Effector memory CD4-positive, alpha-beta T cell (primary cell): ENCODE data around the gene MKRN2OS.

ENCODE experiments used
- DNase-seq, 3 donors: peaks; one replicate each; pipeline ENCODE4 v3.0.0-alpha.2; 2020
- H3K27ac ChIP-seq: 2 replicates; pipeline ENCODE4 v1.7.0; 2013; ENCODE audit warnings: mild to moderate bottlenecking, low read length, moderate library complexity; ENCODE audit not compliant: insufficient read depth, poor library complexity, severe bottlenecking
- H3K27me3 ChIP-seq: replicated peaks from 2 replicates; pipeline ENCODE4 v1.7.0; 2013; ENCODE audit warnings: mild to moderate bottlenecking, low read length; ENCODE audit not compliant: insufficient read depth, control insufficient read depth, poor library complexity, severe bottlenecking
- H3K36me3 ChIP-seq: 2 replicates; pipeline ENCODE4 v1.7.0; 2013; ENCODE audit warnings: mild to moderate bottlenecking, low read length, moderate library complexity; ENCODE audit not compliant: control insufficient read depth, insufficient read depth
- H3K4me1 ChIP-seq: 2 replicates; pipeline ENCODE4 v1.7.0; 2013; ENCODE audit warnings: low read length, mild to moderate bottlenecking; ENCODE audit not compliant: control insufficient read depth, insufficient read depth, poor library complexity, severe bottlenecking
- H3K4me3 ChIP-seq: 2 replicates; pipeline ENCODE4 v1.7.0; 2013; ENCODE audit warnings: low read length, low read depth, mild to moderate bottlenecking; ENCODE audit not compliant: insufficient read depth, poor library complexity, severe bottlenecking
- H3K9me3 ChIP-seq: 2 replicates; pipeline ENCODE4 v1.7.0; 2013; ENCODE audit warnings: mild to moderate bottlenecking, low read length, moderate library complexity; ENCODE audit not compliant: control insufficient read depth
- total RNA-seq, 3 donors: gene quantifications; one replicate each; lab custom pipeline; 2026; lab: John Stamatoyannopoulos, UW

MKRN2OS gene, protein sequence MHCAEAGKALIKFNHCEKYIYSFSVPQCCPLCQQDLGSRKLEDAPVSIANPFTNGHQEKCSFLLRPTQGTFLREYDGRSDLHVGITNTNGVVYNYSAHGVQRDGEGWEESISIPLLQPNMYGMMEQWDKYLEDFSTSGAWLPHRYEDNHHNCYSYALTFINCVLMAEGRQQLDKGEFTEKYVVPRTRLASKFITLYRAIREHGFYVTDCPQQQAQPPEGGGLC
- total RNA-seq = 0 to 0.17 (median 0) reads per million in 3 donors

DNA sequence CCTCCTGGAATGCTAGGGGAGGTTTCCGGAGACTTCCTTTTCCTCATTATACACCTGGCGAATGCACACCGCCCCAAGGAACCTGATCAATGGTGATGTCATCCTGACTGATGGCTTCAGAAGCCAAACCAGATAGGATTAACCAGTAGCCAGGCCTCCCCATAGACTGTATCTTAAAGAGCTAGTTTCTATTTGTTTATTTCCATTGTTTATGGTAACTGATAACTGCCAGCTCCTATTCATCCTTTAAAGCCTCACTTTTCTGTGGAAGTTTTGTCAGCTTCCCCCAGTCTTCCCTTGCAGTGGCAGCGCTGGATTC is at the start of gene MKRN2OS:
Gene MKRN2OS (minus strand): TSS at position 27 of the 319 bp plus-strand sequence. CDS start 35 bp downstream, outside the sequence.
- Histone ChIP-seq H3K4me1 (no peaks in the 10 kb centered on the region), H3K9me3 (no peaks in the 10 kb centered on the region), H3K27me3 (no peaks in the 10 kb centered on the region), H3K36me3 (no peaks in the 10 kb centered on the region), H3K27ac (no peak within 1 kb of the TSS), H3K4me3 (no peak within 1 kb of the TSS)
- no peak for DNase-seq

DNA sequence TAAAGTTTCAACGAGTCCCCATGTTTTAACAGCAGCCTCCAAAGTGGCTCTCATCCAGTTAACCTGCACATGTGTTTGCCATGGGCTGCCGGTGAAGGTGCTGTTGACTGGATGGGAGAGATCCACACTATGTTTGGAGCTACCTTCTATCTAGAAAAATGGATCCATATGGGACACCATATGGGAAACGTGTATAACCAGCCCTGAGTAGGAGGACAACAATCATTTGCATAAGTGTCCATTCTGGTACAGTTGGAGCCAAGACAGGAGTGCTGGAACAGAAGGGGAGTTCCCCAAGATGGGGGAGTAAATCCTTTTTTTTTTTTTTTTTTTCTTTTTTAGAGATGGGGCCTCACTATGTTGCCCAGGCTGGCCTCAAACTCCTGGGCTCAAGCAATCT is 48.2 kb upstream of the MKRN2OS start:
- H3K9me3 ChIP-seq = no peaks in the 10 kb centered on the region
- H3K36me3 ChIP-seq = peaks cover 77% of the 10 kb centered on the region
- no peak overlapping the region for H3K27ac ChIP-seq
- no peaks in the 10 kb centered on the region for H3K27me3 ChIP-seq
- DNase-seq = no peak
- H3K4me3 ChIP-seq = no peak overlapping the region
- H3K4me1 ChIP-seq = no peaks in the 10 kb centered on the region

DNA sequence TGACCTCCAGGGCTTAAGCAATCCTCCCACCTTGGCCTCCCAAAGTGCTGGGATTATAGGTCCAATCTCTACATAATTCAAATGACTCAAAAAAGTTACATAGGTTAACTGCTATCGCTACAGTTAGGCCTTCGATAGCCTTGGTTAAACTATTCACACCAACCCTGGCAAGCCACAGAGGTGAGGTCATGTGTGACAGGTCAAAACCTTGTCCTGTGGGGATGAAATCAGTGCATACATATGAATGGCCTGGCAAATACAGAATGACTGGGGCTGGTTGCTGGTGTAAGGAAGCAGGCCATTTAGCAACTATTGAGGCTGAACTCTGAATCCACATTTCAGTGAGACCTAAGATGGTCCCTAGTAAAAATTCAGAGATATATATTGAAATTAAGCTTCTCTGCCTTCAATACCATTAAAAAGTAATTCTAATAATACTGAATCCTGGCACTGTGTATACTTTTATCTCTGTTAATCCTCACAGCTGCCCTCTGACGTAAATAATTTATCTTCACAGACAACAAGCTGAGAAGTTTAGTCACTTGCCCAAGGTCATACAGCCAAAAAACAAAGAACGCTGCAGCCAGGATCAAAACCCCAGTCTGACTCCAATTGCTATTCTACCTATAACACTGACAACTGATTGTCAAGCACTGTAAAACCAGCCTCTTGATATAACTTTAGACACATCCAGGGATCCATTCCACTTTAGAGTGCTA is 46.9 kb upstream of the MKRN2OS start:
- no peak for DNase-seq
- H3K36me3 ChIP-seq = peaks cover 74% of the 10 kb centered on the region
- no peaks in the 10 kb centered on the region for H3K4me1 ChIP-seq
- no peaks in the 10 kb centered on the region for H3K27me3 ChIP-seq
- no peaks in the 10 kb centered on the region for H3K9me3 ChIP-seq
- H3K4me3 ChIP-seq = no peak overlapping the region
- H3K27ac ChIP-seq = no peak overlapping the region

DNA sequence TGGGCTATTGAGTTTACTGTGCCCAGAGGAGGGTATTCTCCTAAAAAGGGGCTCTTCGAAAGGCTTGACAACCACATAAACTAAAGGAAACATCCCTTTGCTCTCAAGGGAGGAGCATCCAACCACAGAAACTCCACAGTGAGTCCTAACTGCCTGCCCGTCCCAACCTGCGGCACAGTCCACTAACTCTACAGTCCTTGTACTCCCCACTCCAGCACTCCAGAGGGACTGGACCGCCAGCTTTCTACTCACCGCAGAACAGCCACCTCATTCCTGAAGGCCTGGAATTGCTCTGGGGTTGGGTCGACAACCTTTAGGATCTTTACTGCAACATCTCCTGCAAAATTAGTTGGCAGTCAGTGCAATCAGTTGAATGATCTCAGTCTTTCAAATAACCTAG is 46.2 kb upstream of the MKRN2OS start:
- Histone ChIP-seq H3K36me3 (peaks cover 73% of the 10 kb centered on the region), H3K4me3 (no peak overlapping the region)

DNA sequence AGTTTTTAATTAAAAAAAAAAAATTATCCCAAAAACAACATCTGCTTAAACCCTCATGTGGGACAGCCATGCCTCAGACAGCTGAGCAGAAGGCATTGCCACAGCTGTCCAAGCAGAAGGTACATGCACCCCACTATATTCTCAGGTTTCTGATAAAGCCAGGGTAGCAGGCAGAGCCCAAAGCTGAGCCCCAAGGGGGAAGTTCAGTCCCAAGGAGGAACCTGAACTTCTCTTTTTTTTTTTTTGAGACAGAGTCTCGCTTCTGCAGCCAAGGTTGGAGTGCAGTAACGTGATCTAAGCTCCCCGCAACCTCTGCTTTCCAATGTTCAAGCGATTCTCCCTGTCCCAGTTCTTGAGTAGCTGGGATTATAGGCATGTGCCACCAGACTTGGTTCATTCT is 44.8 kb upstream of the MKRN2OS start:
- DNase-seq = no peak
- no peak overlapping the region for H3K4me3 ChIP-seq
- H3K4me1 ChIP-seq = no peaks in the 10 kb centered on the region
- peaks cover 74% of the 10 kb centered on the region for H3K36me3 ChIP-seq
- H3K9me3 ChIP-seq = no peaks in the 10 kb centered on the region
- H3K27ac ChIP-seq = no peak overlapping the region
- H3K27me3 ChIP-seq = no peaks in the 10 kb centered on the region

More for the DNA sequence above, 46.2 kb upstream of the MKRN2OS start:
- Histone ChIP-seq H3K27ac (no peak overlapping the region), H3K4me1 (no peaks in the 10 kb centered on the region), H3K27me3 (no peaks in the 10 kb centered on the region), H3K9me3 (no peaks in the 10 kb centered on the region)
- DNase-seq = no peak

DNA sequence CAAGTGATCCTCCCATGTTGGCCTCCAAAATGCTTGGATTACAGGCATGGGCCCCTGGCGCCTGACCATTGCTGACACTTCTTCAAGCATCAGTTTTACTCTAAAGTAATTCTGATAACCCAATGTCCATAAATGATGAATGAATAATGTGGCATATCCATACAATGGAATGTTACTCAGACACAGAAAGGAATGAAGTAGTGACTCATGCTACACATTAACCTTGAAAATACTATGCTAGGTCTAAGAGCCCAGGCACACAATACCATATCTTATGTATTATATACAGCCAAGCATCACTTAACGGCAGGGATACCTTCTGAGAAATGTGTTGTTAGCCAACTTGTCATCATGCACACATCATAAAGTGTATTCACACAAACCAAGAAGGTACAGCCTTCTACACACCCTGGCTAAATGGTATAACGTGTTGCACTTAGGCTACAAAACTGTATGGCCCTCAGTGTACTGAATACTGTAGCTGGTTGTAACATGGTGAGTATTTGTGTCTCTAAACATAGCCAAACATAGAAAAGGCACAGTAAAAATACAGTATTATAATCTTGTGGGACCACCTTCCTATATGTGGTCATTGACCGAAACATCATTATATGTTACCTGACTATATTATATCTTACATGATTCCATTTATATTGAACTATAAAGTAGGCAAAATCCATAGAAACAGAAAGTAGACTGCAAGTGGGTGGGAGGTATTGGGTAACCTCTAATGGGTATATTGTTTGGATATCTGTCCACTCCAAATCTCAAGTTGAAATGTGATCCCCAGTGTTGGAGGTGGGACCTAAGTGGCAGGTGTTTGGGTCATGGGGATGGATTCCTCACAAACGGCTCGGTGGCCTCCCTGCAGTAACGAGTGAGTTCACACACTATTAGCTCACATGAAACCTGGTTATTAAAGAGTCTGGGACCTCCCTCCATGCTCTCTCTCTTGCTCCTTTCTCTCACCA is 43.0 kb upstream of the MKRN2OS start:
- H3K4me1 ChIP-seq = no peaks in the 10 kb centered on the region
- no peaks in the 10 kb centered on the region for H3K9me3 ChIP-seq
- H3K27me3 ChIP-seq = no peaks in the 10 kb centered on the region
- no peak overlapping the region for H3K4me3 ChIP-seq
- DNase-seq = no peak
- H3K27ac ChIP-seq = no peak overlapping the region
- H3K36me3 ChIP-seq = peaks cover 73% of the 10 kb centered on the region

DNA sequence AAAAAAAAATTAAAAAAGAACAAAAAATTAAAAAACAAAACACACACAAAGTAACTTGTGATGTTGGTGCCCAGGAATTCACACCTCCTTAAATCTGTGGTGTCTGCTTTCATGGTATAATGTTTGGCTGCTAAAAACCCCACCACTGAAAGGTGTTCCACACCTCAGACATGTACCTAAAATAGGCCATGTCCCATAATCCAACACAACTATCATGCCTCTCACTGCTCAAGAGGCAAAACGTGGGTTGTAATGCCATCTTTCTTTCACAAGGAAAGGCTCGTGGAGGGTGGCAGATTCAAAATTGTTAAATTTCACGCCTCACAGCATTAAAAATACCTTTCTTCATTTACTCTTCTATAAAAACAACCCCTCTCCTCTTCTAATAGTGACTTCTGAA is 41.1 kb upstream of the MKRN2OS start:
- Histone ChIP-seq H3K27me3 (no peaks in the 10 kb centered on the region), H3K27ac (no peak overlapping the region), H3K4me1 (no peaks in the 10 kb centered on the region), H3K4me3 (no peak overlapping the region), H3K36me3 (peaks cover 79% of the 10 kb centered on the region), H3K9me3 (no peaks in the 10 kb centered on the region)
- no peak for DNase-seq

DNA sequence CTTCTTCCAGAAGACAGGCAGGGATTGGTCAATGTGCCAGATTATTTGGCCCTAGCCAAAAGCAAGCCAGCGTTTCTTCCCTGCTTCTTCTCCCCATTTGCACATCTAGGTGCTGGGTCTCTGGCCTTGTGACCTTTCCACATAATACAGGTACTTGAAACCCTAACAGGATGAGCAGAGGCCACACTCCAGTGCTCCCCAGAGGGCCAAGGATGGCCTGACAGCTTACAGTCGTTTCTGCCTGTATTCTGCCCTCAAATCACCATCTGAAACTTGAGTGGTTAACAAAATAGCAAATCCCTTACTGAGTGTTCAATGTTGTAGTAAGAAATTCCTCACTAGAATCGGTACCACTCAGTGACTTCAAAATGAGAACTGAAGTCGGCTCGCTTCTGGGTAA is 40.7 kb upstream of the MKRN2OS start:
- no peak for DNase-seq
- H3K27ac ChIP-seq = no peak overlapping the region
- no peak overlapping the region for H3K4me3 ChIP-seq
- H3K27me3 ChIP-seq = no peaks in the 10 kb centered on the region
- peaks cover 79% of the 10 kb centered on the region for H3K36me3 ChIP-seq
- H3K4me1 ChIP-seq = no peaks in the 10 kb centered on the region
- no peaks in the 10 kb centered on the region for H3K9me3 ChIP-seq

DNA sequence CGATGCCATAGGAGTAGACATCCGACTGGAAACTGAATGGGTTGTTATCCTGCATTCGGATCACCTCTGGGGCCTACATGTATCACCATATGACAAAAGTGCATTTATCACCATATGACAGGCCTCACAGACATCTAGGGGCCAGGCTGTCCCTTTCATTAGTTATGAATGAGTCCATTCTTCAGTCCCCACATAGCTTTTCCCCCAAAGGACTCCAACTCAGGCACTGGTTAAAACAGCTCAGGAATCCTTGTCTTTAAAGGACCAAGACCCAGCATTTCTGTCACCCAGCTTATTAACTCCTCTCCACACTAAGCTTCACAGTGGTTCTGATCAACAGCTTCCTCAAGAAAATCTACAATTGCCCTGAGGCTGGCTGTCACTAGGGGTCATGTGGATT is 39.9 kb upstream of the MKRN2OS start:
- Histone ChIP-seq H3K27ac (no peak overlapping the region), H3K4me1 (no peaks in the 10 kb centered on the region), H3K9me3 (no peaks in the 10 kb centered on the region), H3K36me3 (peaks cover 76% of the 10 kb centered on the region), H3K4me3 (no peak overlapping the region), H3K27me3 (no peaks in the 10 kb centered on the region)
- no peak for DNase-seq

DNA sequence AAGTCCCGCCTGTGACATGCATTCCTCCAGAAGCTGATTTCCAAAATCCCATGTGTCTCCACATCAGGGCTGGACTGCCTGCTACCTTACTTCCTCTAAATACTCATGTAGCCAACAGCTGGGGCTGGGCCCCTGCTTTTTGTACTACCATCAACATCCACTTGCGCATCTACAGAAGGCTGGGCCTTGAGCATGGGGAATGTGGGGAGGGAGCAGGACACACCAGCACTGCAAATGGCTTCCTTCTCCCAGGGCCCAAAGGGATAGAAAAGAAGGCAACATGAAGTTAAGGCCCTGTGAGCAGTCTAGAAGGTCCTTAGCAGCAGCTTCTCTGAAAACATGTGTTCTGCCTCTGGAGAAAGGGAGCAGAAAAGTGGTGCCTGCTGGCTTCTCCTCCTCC is 38.8 kb upstream of the MKRN2OS start:
- Histone ChIP-seq H3K27ac (no peak overlapping the region), H3K27me3 (no peaks in the 10 kb centered on the region), H3K4me1 (no peaks in the 10 kb centered on the region), H3K9me3 (no peaks in the 10 kb centered on the region), H3K36me3 (peaks cover 81% of the 10 kb centered on the region), H3K4me3 (no peak overlapping the region)
- no peak for DNase-seq
